CD14-positive monocyte (primary cell): ENCODE measurements around the gene FADS2. TPM values are rescaled to one million over a fixed set of nuclear protein-coding genes. Genes with fewer than 3 reads are reported as not detected.

Source experiments
- DNase-seq, 3 donors: peaks; one replicate each; pipeline ENCODE4 v3.0.0-alpha.2; 2011 to 2022
- H2AFZ ChIP-seq: 2 replicates; pipeline ENCODE4 v1.6.0; 2012; ENCODE audit warnings: mild to moderate bottlenecking, low read depth, low read length, inconsistent platforms; ENCODE audit not compliant: insufficient read depth, poor library complexity, severe bottlenecking
- H3K27ac ChIP-seq, 2 donors: 1 replicate in 1 of 2; 2 replicates in 1 of 2; pipeline ENCODE4 v1.5.1; 2012 to 2013; ENCODE audit warnings: low read length in 2 of 2, control low read depth in 1 of 2, inconsistent platforms in 1 of 2, low read depth in 1 of 2, mild to moderate bottlenecking in 1 of 2
- H3K27me3 ChIP-seq, 2 donors: one replicate each; pipeline versions ENCODE4 v1.6.0 to v1.6.1; 2011 to 2013; ENCODE audit warnings: low read length in 2 of 2; ENCODE audit not compliant: control insufficient read depth in 2 of 2, insufficient read depth in 2 of 2
- H3K36me3 ChIP-seq, 2 donors: replicated peaks in 1 of 2; 1 replicate in 1 of 2; 2 replicates in 1 of 2; pipeline versions ENCODE4 v1.5.1 to v1.6.1; 2012 to 2013; ENCODE audit warnings: low read length in 2 of 2, control low read depth in 1 of 2, inconsistent platforms in 1 of 2, mild to moderate bottlenecking in 1 of 2; ENCODE audit not compliant: insufficient read depth in 2 of 2, control insufficient read depth in 1 of 2
- H3K4me1 ChIP-seq, 2 donors: 1 replicate in 1 of 2; 2 replicates in 1 of 2; pipeline versions ENCODE4 v1.5.1 to v1.6.1; 2012 to 2013; ENCODE audit warnings: low read length in 2 of 2, control low read depth in 1 of 2, inconsistent platforms in 1 of 2, mild to moderate bottlenecking in 1 of 2, moderate library complexity in 1 of 2; ENCODE audit not compliant: insufficient read depth in 2 of 2, control insufficient read depth in 1 of 2
- H3K4me2 ChIP-seq: replicated peaks from 2 replicates; pipeline ENCODE3; 2012; ENCODE audit warnings: low read length, moderate library complexity, mild to moderate bottlenecking; ENCODE audit not compliant: poor library complexity, severe bottlenecking; ENCODE audit errors: extremely low read depth
- H3K4me3 ChIP-seq, 3 experiments: fragments of 200-600 bp in 1 of 3; sonication (generic) in 1 of 3; replicated peaks in 1 of 3; 1 replicate in 2 of 3; 2 replicates in 1 of 3; pipeline ENCODE4 v1.5.1; 2011 to 2013; ENCODE audit warnings: low read length in 3 of 3, mild to moderate bottlenecking in 3 of 3, control low read depth in 2 of 3, low read depth in 2 of 3, inconsistent platforms in 1 of 3, moderate library complexity in 1 of 3
- H3K79me2 ChIP-seq: 2 replicates; pipeline ENCODE4 v1.6.0; 2012; ENCODE audit warnings: mild to moderate bottlenecking, control low read depth, inconsistent platforms, low read length, moderate library complexity; ENCODE audit not compliant: insufficient read depth
- H3K9ac ChIP-seq: 2 replicates; pipeline ENCODE4 v1.6.0; 2017; ENCODE audit warnings: low read length, mild to moderate bottlenecking; ENCODE audit not compliant: insufficient read depth, poor library complexity, severe bottlenecking
- H3K9me3 ChIP-seq, 2 donors: replicated peaks in 1 of 2; 1 replicate in 1 of 2; 2 replicates in 1 of 2; pipeline versions ENCODE4 v1.5.1 to v1.6.1; 2012 to 2013; ENCODE audit warnings: low read length in 2 of 2, control low read depth in 1 of 2; ENCODE audit not compliant: control insufficient read depth in 1 of 2, insufficient read depth in 1 of 2
- H4K20me1 ChIP-seq: 2 replicates; pipeline ENCODE4 v1.6.0; 2012; ENCODE audit warnings: mild to moderate bottlenecking, low read length, control low read depth, moderate library complexity; ENCODE audit not compliant: insufficient read depth
- H3K27ac Mint-ChIP-seq, 7 donors: one replicate each; pipeline ENCODE4 v1.8.0; 2020; ENCODE audit warnings: mild to moderate bottlenecking in 7 of 7, mixed read lengths in 7 of 7, moderate library complexity in 6 of 7, inconsistent platforms in 2 of 7
- H3K27me3 Mint-ChIP-seq, 3 donors: one replicate each; pipeline ENCODE4 v1.8.0; 2021 to 2022; ENCODE audit warnings: low read depth in 3 of 3, mild to moderate bottlenecking in 3 of 3, mixed read lengths in 3 of 3, moderate library complexity in 3 of 3, inconsistent platforms in 1 of 3
- H3K36me3 Mint-ChIP-seq, 2 donors: one replicate each; pipeline ENCODE4 v1.8.0; 2020; ENCODE audit warnings: mixed read lengths in 2 of 2, inconsistent platforms in 1 of 2, mild to moderate bottlenecking in 1 of 2
- H3K4me1 Mint-ChIP-seq: one replicate; pipeline ENCODE4 v1.8.0; 2020; ENCODE audit warnings: mild to moderate bottlenecking, mixed read lengths
- H3K4me3 Mint-ChIP-seq, 2 donors: one replicate each; pipeline ENCODE4 v1.8.0; 2020; ENCODE audit warnings: mild to moderate bottlenecking in 2 of 2, mixed read lengths in 2 of 2, moderate library complexity in 1 of 2
- H3K9me3 Mint-ChIP-seq, 7 donors: one replicate each; pipeline ENCODE4 v1.8.0; 2020 to 2022; ENCODE audit warnings: mixed read lengths in 7 of 7, mild to moderate bottlenecking in 6 of 7, moderate library complexity in 6 of 7, inconsistent platforms in 2 of 7
- CTCF ChIP-seq: fragments of 200-600 bp; IDR thresholded peaks from one replicate; pipeline ENCODE4 v1.8.0; 2022; ENCODE audit warnings: antibody characterized with exemption, mild to moderate bottlenecking
- WGBS: methylation state at CpG from one replicate; pipeline ENCODE4 v1.1.5; 2013; ENCODE audit warnings: missing lambda C conversion rate; ENCODE audit not compliant: insufficient coverage; 5-methylcytosine and 5-hydroxymethylcytosine counted together
- intact Hi-C, 2 donors: fragments of 100-400 bp; cut with micrococcal nuclease; formaldehyde crosslinking; loops; one replicate each; pipeline versions ENCODE4 v1.15.0 to v1.15.1; 2023
- polyA plus RNA-seq, 3 donors: library from polyadenylated mRNA; depleted of rRNA in 1 of 3; unstranded in 2 of 3; stranded (reverse) in 1 of 3; fragments of 300-500 nt in 2 of 3; fragments of >200 nt in 1 of 3; fragmentation: Illumina TruSeq in 2 of 3; gene quantifications; 1 replicate in 2 of 3; 2 replicates in 1 of 3; pipeline ENCODE4 v1.2.3, GENCODE V29; 2012 to 2021

FADS2 gene
- polyA plus RNA-seq, 3 donors: 5.1 to 19.9 (median 6.4) TPM

DNA sequence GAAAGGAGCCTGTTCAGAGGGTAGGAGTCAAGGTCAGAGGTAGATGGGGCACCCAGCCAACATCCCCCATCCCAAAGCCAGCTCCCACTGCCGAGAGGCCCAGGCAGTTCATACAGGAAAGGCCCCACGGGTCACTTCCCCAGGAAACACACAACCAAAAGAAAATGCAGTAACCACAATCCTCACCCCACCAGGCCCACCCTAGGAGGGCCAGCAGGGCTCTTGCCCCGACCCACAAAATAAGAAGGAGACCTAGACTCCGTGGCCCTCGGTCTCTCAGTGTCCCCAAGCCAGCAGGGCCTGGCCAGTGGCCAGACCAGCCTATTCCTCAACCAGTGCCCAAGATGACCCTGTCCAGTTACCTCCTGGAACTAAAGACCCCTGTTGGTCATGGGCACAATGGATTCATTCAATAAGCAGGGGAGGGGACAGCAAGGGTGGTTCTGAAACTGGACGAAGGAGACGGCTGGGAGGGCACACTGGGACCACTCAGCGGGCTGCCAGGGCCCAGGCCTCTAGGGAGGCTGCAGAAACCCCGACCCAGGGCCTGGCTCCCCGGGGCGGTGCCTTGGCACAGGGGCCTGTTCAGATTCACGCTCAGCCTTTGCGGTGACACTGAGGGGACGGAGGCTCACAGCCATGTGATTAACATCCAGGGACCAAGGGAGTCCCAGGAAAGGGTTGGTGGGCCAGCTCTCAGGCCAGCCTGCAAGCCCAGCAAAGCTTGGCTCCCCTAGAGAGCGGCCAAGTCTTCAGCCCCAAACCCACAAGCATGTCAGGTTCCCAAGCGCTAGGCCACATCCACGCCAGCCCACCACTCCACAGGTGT is 83.8 kb downstream of the FADS2 start:
- Mint-ChIP-seq H3K27me3 (peaks cover 32 to 48% (median 35%) of the 10 kb centered on the region in 3 donors), H3K36me3 (no peaks in the 10 kb centered on the region), H3K9me3 (peaks cover 0 to 10% (median 3%) of the 10 kb centered on the region in 7 donors), H3K4me1 (peaks cover 32% of the 10 kb centered on the region), H3K4me3 (peak overlapping the region in 1 of 2 donors; percentile 74), H3K27ac (peak overlapping the region in 5 of 7 donors; percentile 6 to 87 (median 38))
- Histone ChIP-seq H4K20me1 (peaks cover 4% of the 10 kb centered on the region), H3K79me2 (no peaks in the 10 kb centered on the region), H3K27me3 (peaks cover 0 to 19% of the 10 kb centered on the region in 2 donors), H3K36me3 (no peaks in the 10 kb centered on the region), H3K9ac (no peak overlapping the region), H3K4me2 (peak overlapping the region; percentile 22), H3K9me3 (no peaks in the 10 kb centered on the region), H2AFZ (no peak overlapping the region), H3K4me3 (peak overlapping the region in 1 of 3 experiments; percentile 1), H3K27ac (no peak overlapping the region), H3K4me1 (peaks cover 35 to 38% of the 10 kb centered on the region in 2 donors)
- 58% methylated on average over 17 of the region's 17 CpGs for WGBS
- no peak for DNase-seq
- TF ChIP-seq CTCF: no peak
- intact Hi-C loops: no loop called here

GRCh38 chr11:61912530-61912898 is 84.4 kb downstream of the FADS2 start:
- Histone ChIP-seq H4K20me1 (peaks cover 4% of the 10 kb centered on the region), H2AFZ (no peak overlapping the region), H3K27me3 (peaks cover 0 to 21% of the 10 kb centered on the region in 2 donors), H3K4me2 (peak overlapping the region; percentile 41), H3K36me3 (no peaks in the 10 kb centered on the region), H3K4me1 (peaks cover 37 to 44% of the 10 kb centered on the region in 2 donors), H3K27ac (no peak overlapping the region), H3K9ac (no peak overlapping the region), H3K4me3 (peak overlapping the region in 1 of 3 experiments; percentile 38), H3K9me3 (no peaks in the 10 kb centered on the region), H3K79me2 (no peaks in the 10 kb centered on the region)
- Mint-ChIP-seq H3K27me3 (peaks cover 33 to 51% (median 33%) of the 10 kb centered on the region in 3 donors), H3K9me3 (peaks cover 0 to 10% (median 3%) of the 10 kb centered on the region in 7 donors), H3K27ac (peak overlapping the region in 6 of 7 donors; percentile 35 to 87 (median 64)), H3K36me3 (no peaks in the 10 kb centered on the region), H3K4me1 (peaks cover 33% of the 10 kb centered on the region), H3K4me3 (peak overlapping the region in 1 of 2 donors; percentile 81)
- 32% methylated on average over 6 of the region's 6 CpGs for WGBS
- DNase-seq: peak; percentile 87 to 94 (median 92)
- TF ChIP-seq CTCF: no peak
- intact Hi-C loops: no loop called here
